Suprapubic skin (tissue), 4 donors: ENCODE results near the gene DPH5. TPM values are rescaled to one million over a fixed set of nuclear protein-coding genes. Genes with fewer than 3 reads are reported as not detected.
"Not testable (repeated sequence)": the region's sequence is repeated elsewhere in the genome, so short reads cannot be mapped to it uniquely, and the experiment has no call there.

ENCODE experiments used
- DNase-seq, 2 donors: peaks; one replicate each; pipeline ENCODE4 v3.0.0-alpha.2; 2019; ENCODE audit warnings: low spot score in 2 of 2
- H3K27ac ChIP-seq: fragments of 200-600 bp; sonication (generic); one replicate; pipeline ENCODE4 v1.5.1; 2019
- H3K27me3 ChIP-seq: fragments of 200-600 bp; sonication (generic); one replicate; pipeline ENCODE4 v1.5.1; 2019
- H3K36me3 ChIP-seq: fragments of 200-600 bp; sonication (generic); one replicate; pipeline ENCODE4 v1.5.1; 2019
- H3K4me1 ChIP-seq: fragments of 200-600 bp; sonication (generic); one replicate; pipeline ENCODE4 v1.5.1; 2019
- H3K4me3 ChIP-seq: fragments of 200-600 bp; sonication (generic); one replicate; pipeline ENCODE4 v1.5.1; 2019; ENCODE audit warnings: mild to moderate bottlenecking
- H3K9me3 ChIP-seq: fragments of 200-600 bp; sonication (generic); one replicate; pipeline ENCODE4 v1.5.1; 2019
- CTCF ChIP-seq, 2 donors: fragments of 200-600 bp in 1 of 2; fragments of 450-650 bp in 1 of 2; sonication (generic) in 1 of 2; IDR thresholded peaks; one replicate each; pipeline ENCODE4 v1.5.1; 2016 to 2019; ENCODE audit warnings: antibody characterized with exemption in 2 of 2, mild to moderate bottlenecking in 1 of 2, moderate library complexity in 1 of 2
- EP300 ChIP-seq: sonication (generic); formaldehyde crosslinking; IDR thresholded peaks from one replicate; pipeline ENCODE4 v1.6.1; 2017; ENCODE audit warnings: antibody characterized with exemption
- POLR2A ChIP-seq, 2 donors: fragments of 450-650 bp; IDR thresholded peaks; one replicate each; pipeline ENCODE4 v1.6.1; 2017; ENCODE audit warnings: antibody characterized with exemption in 2 of 2, mild to moderate bottlenecking in 2 of 2, moderate library complexity in 2 of 2
- POLR2AphosphoS5 ChIP-seq, 3 donors: sonication (generic); formaldehyde crosslinking; IDR thresholded peaks; one replicate each; pipeline ENCODE4 v1.6.1; 2017; ENCODE audit warnings: antibody characterized with exemption in 3 of 3
- WGBS: methylation state at CpG from one replicate; pipeline ENCODE4 v1.1.5; 2018; 5-methylcytosine and 5-hydroxymethylcytosine counted together
- total RNA-seq, 4 donors: library from RNA; depleted of rRNA; stranded (reverse); fragments of >200 nt; gene quantifications; one replicate each; pipeline ENCODE4 v1.1.0, GENCODE V29; 2016

The DPH5 gene
- total RNA-seq, 4 donors from 2014 or later = 15.8 to 29.8 (median 24.3) TPM

- H3K4me3 ChIP-seq = no peak overlapping the region
- DNase-seq = no peak
- H3K27ac ChIP-seq = no peak overlapping the region
- no peak for TF ChIP-seq POLR2AphosphoS5 (IDR thresholded peaks at IDR 0.05)
- no peak for TF ChIP-seq CTCF (IDR thresholded peaks at IDR 0.05)
- TF ChIP-seq POLR2A (IDR thresholded peaks at IDR 0.05) = no peak
- no peak for TF ChIP-seq EP300
- H3K36me3 ChIP-seq = no peaks in the 10 kb centered on the region
- no peaks in the 10 kb centered on the region for H3K4me1 ChIP-seq
- no peaks in the 10 kb centered on the region for H3K9me3 ChIP-seq
- no peaks in the 10 kb centered on the region for H3K27me3 ChIP-seq
- 95% methylated on average over 2 of the region's 2 CpGs for WGBS
These were observed 7.4 kb upstream of the DPH5 start for GRCh38 chr1:101033017-101033416.

- 91% methylated on average over 2 of the region's 2 CpGs for WGBS
These were observed 6.5 kb upstream of the DPH5 start for GRCh38 chr1:101032129-101032528.

GRCh38 chr1:101030881-101031280 is 5.3 kb upstream of the DPH5 start:
- TF ChIP-seq POLR2A (IDR thresholded peaks at IDR 0.05) (no peak), POLR2AphosphoS5 (IDR thresholded peaks at IDR 0.05) (no peak), EP300 (no peak), CTCF (IDR thresholded peaks at IDR 0.05) (no peak)
- no peak for DNase-seq
- Histone ChIP-seq H3K4me3 (no peak overlapping the region), H3K9me3 (no peaks in the 10 kb centered on the region), H3K27me3 (no peaks in the 10 kb centered on the region), H3K36me3 (no peaks in the 10 kb centered on the region), H3K4me1 (peaks cover 8% of the 10 kb centered on the region), H3K27ac (no peak overlapping the region)
- 91% methylated on average over 4 of the region's 4 CpGs for WGBS

More at GRCh38 chr1:101032129-101032528, 6.5 kb upstream of the DPH5 start:
- not testable (repeated sequence) for H3K27ac ChIP-seq, H3K27me3 ChIP-seq, H3K9me3 ChIP-seq, DNase-seq, H3K4me1 ChIP-seq, H3K36me3 ChIP-seq, H3K4me3 ChIP-seq

- no peaks in the 10 kb centered on the region for H3K36me3 ChIP-seq
- H3K4me1 ChIP-seq = peaks cover 20% of the 10 kb centered on the region
- DNase-seq = no peak
- H3K27me3 ChIP-seq = no peaks in the 10 kb centered on the region
- H3K4me3 ChIP-seq = no peak overlapping the region
- no peaks in the 10 kb centered on the region for H3K9me3 ChIP-seq
- 84% methylated on average over 1 of the region's 1 CpG for WGBS
- no peak for TF ChIP-seq POLR2A (IDR thresholded peaks at IDR 0.05)
- no peak for TF ChIP-seq EP300
- TF ChIP-seq CTCF (IDR thresholded peaks at IDR 0.05) = no peak
- no peak for TF ChIP-seq POLR2AphosphoS5 (IDR thresholded peaks at IDR 0.05)
- H3K27ac ChIP-seq = no peak overlapping the region
These were observed 3.6 kb upstream of the DPH5 start for GRCh38 chr1:101029184-101029583.

- no peaks in the 10 kb centered on the region for H3K36me3 ChIP-seq
- no peak overlapping the region for H3K27ac ChIP-seq
- peaks cover 21% of the 10 kb centered on the region for H3K4me1 ChIP-seq
- DNase-seq = no peak
- TF ChIP-seq EP300 = no peak
- TF ChIP-seq CTCF (IDR thresholded peaks at IDR 0.05) = no peak
- TF ChIP-seq POLR2AphosphoS5 (IDR thresholded peaks at IDR 0.05) = no peak
- TF ChIP-seq POLR2A (IDR thresholded peaks at IDR 0.05) = no peak
- H3K9me3 ChIP-seq = no peaks in the 10 kb centered on the region
- H3K27me3 ChIP-seq = no peaks in the 10 kb centered on the region
- H3K4me3 ChIP-seq = no peak overlapping the region
- 73% methylated on average over 2 of the region's 2 CpGs for WGBS
These were observed 2.9 kb upstream of the DPH5 start for GRCh38 chr1:101028466-101028865.

- no peak for DNase-seq
- Histone ChIP-seq H3K27ac (no peak overlapping the region), H3K27me3 (no peaks in the 10 kb centered on the region), H3K36me3 (no peaks in the 10 kb centered on the region), H3K4me1 (peaks cover 21% of the 10 kb centered on the region), H3K4me3 (no peak overlapping the region), H3K9me3 (no peaks in the 10 kb centered on the region)
- no peak for TF ChIP-seq POLR2AphosphoS5 (IDR thresholded peaks at IDR 0.05)
- no peak for TF ChIP-seq CTCF (IDR thresholded peaks at IDR 0.05)
- no peak for TF ChIP-seq POLR2A (IDR thresholded peaks at IDR 0.05)
- 92% methylated on average over 6 of the region's 6 CpGs for WGBS
These were observed 1.7 kb upstream of the DPH5 start for GRCh38 chr1:101027194-101027772.
